IMR-90 (cell line): ENCODE data around the gene SLC8A1. TPM values are rescaled to one million over a fixed set of nuclear protein-coding genes. Genes with fewer than 3 reads are reported as not detected.

ENCODE experiments used
- ATAC-seq: fragments of 200-7000 bp; cut with Tn5 transposase; 2 replicates; pipeline ENCODE4 v1.9.1; 2020; ENCODE audit warnings: low read depth, mild to moderate bottlenecking, moderate library complexity
- BruUV-seq: library from RNA; stranded (reverse); fragments of 400-500 nt; replicated peaks from 2 replicates; lab custom pipeline; 2021; lab: Mats Ljungman, UMichigan
- CTCF ChIA-PET: fragments of 300-600 bp; formaldehyde crosslinking; extraction: SDS; loops from one replicate; lab custom pipeline; 2021; ENCODE audit warnings: antibody characterized with exemption; lab: Yijun Ruan, JAX
- POLR2A ChIA-PET: fragments of 300-600 bp; sonication (Branson Sonifier 250); formaldehyde crosslinking; loops from one replicate; lab custom pipeline; 2022; ENCODE audit warnings: antibody characterized with exemption; ENCODE audit not compliant: unreplicated experiment; lab: Charles Lee
- DNase-seq: peaks from one replicate; pipeline ENCODE4 v3.0.0; 2013
- H2AFZ ChIP-seq: replicated peaks from 2 replicates; pipeline ENCODE3; 2013; ENCODE audit warnings: low read length, mild to moderate bottlenecking; ENCODE audit not compliant: poor library complexity
- H2AK5ac ChIP-seq: 2 replicates; pipeline ENCODE4 v1.6.1; 2013; ENCODE audit warnings: low read depth, low read length, inconsistent platforms
- H2AK9ac ChIP-seq: replicated peaks from 2 replicates; pipeline ENCODE3; 2013; ENCODE audit warnings: mild to moderate bottlenecking, low read depth, low read length, moderate library complexity; ENCODE audit not compliant: poor library complexity
- H2BK120ac ChIP-seq: 2 replicates; pipeline ENCODE4 v1.6.1; 2013; ENCODE audit warnings: low read depth, low read length, inconsistent platforms
- H2BK15ac ChIP-seq: 3 replicates; pipeline ENCODE4 v1.6.1; 2013; ENCODE audit warnings: low read depth, low read length, inconsistent platforms
- H2BK20ac ChIP-seq: 2 replicates; pipeline ENCODE4 v1.6.1; 2013; ENCODE audit warnings: low read depth, mild to moderate bottlenecking, inconsistent platforms, low read length, moderate library complexity
- H2BK5ac ChIP-seq: 2 replicates; pipeline ENCODE4 v1.6.1; 2013; ENCODE audit warnings: mild to moderate bottlenecking, low read depth, low read length, inconsistent platforms; ENCODE audit not compliant: poor library complexity, severe bottlenecking
- H3K14ac ChIP-seq: replicated peaks from 2 replicates; pipeline ENCODE4 v1.6.1; 2013; ENCODE audit warnings: low read depth, low read length, inconsistent platforms
- H3K18ac ChIP-seq: 2 replicates; pipeline ENCODE4 v1.6.1; 2013; ENCODE audit warnings: low read depth, low read length, control low read depth
- H3K23ac ChIP-seq: 2 replicates; pipeline ENCODE4 v1.6.1; 2013; ENCODE audit warnings: low read depth, low read length, inconsistent platforms
- H3K27ac ChIP-seq: 2 replicates; pipeline ENCODE4 v1.5.1; 2013; ENCODE audit warnings: mild to moderate bottlenecking, control low read depth, low read length; ENCODE audit not compliant: insufficient read depth
- H3K27me3 ChIP-seq: 2 replicates; pipeline ENCODE4 v1.6.1; 2013; ENCODE audit warnings: low read length; ENCODE audit not compliant: control insufficient read depth, insufficient read depth
- H3K36me3 ChIP-seq: 2 replicates; pipeline ENCODE4 v1.6.1; 2013; ENCODE audit warnings: low read length, mixed read lengths; ENCODE audit not compliant: control insufficient read depth, insufficient read depth
- H3K4ac ChIP-seq: 2 replicates; pipeline ENCODE4 v1.6.1; 2013; ENCODE audit warnings: low read depth, low read length, inconsistent platforms
- H3K4me1 ChIP-seq: 2 replicates; pipeline ENCODE4 v1.6.1; 2013; ENCODE audit warnings: low read length, mixed read lengths; ENCODE audit not compliant: control insufficient read depth, insufficient read depth
- H3K4me2 ChIP-seq: 2 replicates; pipeline ENCODE4 v1.6.1; 2013; ENCODE audit warnings: low read depth, mild to moderate bottlenecking, control low read depth, low read length, moderate library complexity
- H3K4me3 ChIP-seq: 2 replicates; pipeline ENCODE4 v1.5.1; 2013; ENCODE audit warnings: low read depth, mild to moderate bottlenecking, control low read depth, low read length, moderate library complexity; ENCODE audit not compliant: insufficient read depth
- H3K56ac ChIP-seq: 2 replicates; pipeline ENCODE4 v1.6.1; 2013; ENCODE audit warnings: low read length, inconsistent platforms; ENCODE audit not compliant: insufficient read depth; ENCODE audit errors: extremely low read depth
- H3K79me1 ChIP-seq, 2 experiments: 2 replicates each; pipeline ENCODE4 v1.6.1; 2013; ENCODE audit warnings: low read length in 2 of 2, inconsistent platforms in 1 of 2, low read depth in 1 of 2
- H3K9ac ChIP-seq: 2 replicates; pipeline ENCODE4 v1.6.1; 2013; ENCODE audit warnings: low read depth, low read length, control low read depth
- H3K9me1 ChIP-seq: 2 replicates; pipeline ENCODE4 v1.6.1; 2013; ENCODE audit warnings: low read length, inconsistent platforms; ENCODE audit not compliant: insufficient read depth
- H3K9me3 ChIP-seq: 2 replicates; pipeline ENCODE4 v1.6.1; 2013; ENCODE audit warnings: low read length; ENCODE audit not compliant: control insufficient read depth, insufficient read depth
- H4K20me1 ChIP-seq: 2 replicates; pipeline ENCODE4 v1.6.1; 2013; ENCODE audit warnings: low read length, inconsistent platforms; ENCODE audit not compliant: insufficient read depth
- H4K5ac ChIP-seq: 2 replicates; pipeline ENCODE4 v1.6.1; 2013; ENCODE audit warnings: mild to moderate bottlenecking, low read depth, low read length, control low read depth
- H4K8ac ChIP-seq, 2 experiments: 2 replicates each; pipeline ENCODE4 v1.6.1; 2013; ENCODE audit warnings: low read depth in 2 of 2, low read length in 2 of 2, control low read depth in 1 of 2, inconsistent platforms in 1 of 2
- H4K91ac ChIP-seq: 2 replicates; pipeline ENCODE4 v1.6.1; 2013; ENCODE audit warnings: low read depth, low read length, inconsistent platforms; ENCODE audit not compliant: insufficient read depth
- BHLHE40 ChIP-seq: fragments of 150-350 bp; IDR thresholded peaks from 2 replicates; pipeline ENCODE4 v1.6.1; 2016; ENCODE audit warnings: mild to moderate bottlenecking, low read depth, low read length
- CEBPB ChIP-seq: IDR thresholded peaks from 2 replicates; pipeline ENCODE4 v1.6.1; 2012; ENCODE audit warnings: low read depth, low read length, improper control_type of control experiment
- CHD1 ChIP-seq: IDR thresholded peaks from 2 replicates; pipeline ENCODE4 v1.6.1; 2012; ENCODE audit warnings: low read depth, low read length, improper control_type of control experiment
- CTCF ChIP-seq: conservative IDR thresholded peaks from 2 replicates; pipeline ENCODE4 v1.5.1; 2012; ENCODE audit warnings: mild to moderate bottlenecking, low read depth, low read length, improper control_type of control experiment
- ELK1 ChIP-seq: fragments of 150-350 bp; IDR thresholded peaks from 2 replicates; pipeline ENCODE4 v1.6.1; 2016; ENCODE audit warnings: low read depth, mild to moderate bottlenecking, low read length, moderate library complexity, borderline replicate concordance
- FOS ChIP-seq: fragments of 150-350 bp; IDR thresholded peaks from 2 replicates; pipeline ENCODE4 v1.6.1; 2016; ENCODE audit warnings: low read depth, low read length
- MAFK ChIP-seq: IDR thresholded peaks from 2 replicates; pipeline ENCODE4 v1.6.1; 2012; ENCODE audit warnings: low read depth, low read length, improper control_type of control experiment
- MAZ ChIP-seq: IDR thresholded peaks from 2 replicates; pipeline ENCODE4 v1.6.1; 2012; ENCODE audit warnings: low read depth, mild to moderate bottlenecking, low read length, improper control_type of control experiment, moderate library complexity, borderline replicate concordance
- MXI1 ChIP-seq: IDR thresholded peaks from 2 replicates; pipeline ENCODE4 v1.6.1; 2012; ENCODE audit warnings: low read depth, mild to moderate bottlenecking, low read length, moderate library complexity, borderline replicate concordance
- NFE2L2 ChIP-seq: fragments of 150-350 bp; IDR thresholded peaks from 2 replicates; pipeline ENCODE4 v1.6.1; 2016; ENCODE audit warnings: low read depth, mild to moderate bottlenecking, low read length
- POLR2A ChIP-seq: IDR thresholded peaks from 2 replicates; pipeline ENCODE4 v1.6.1; 2012; ENCODE audit warnings: mild to moderate bottlenecking, low read depth, low read length
- RAD21 ChIP-seq: IDR thresholded peaks from 2 replicates; pipeline ENCODE4 v1.6.1; 2012; ENCODE audit warnings: low read length, improper control_type of control experiment
- RCOR1 ChIP-seq: IDR thresholded peaks from 2 replicates; pipeline ENCODE4 v1.6.1; 2012; ENCODE audit warnings: mild to moderate bottlenecking, low read length, improper control_type of control experiment; ENCODE audit not compliant: insufficient replicate concordance
- RFX5 ChIP-seq: IDR thresholded peaks from 2 replicates; pipeline ENCODE4 v1.8.0; 2012; ENCODE audit warnings: low read depth, mild to moderate bottlenecking, low read length, moderate library complexity
- SMC3 ChIP-seq: fragments of 150-350 bp; IDR thresholded peaks from 2 replicates; pipeline ENCODE4 v1.6.1; 2016; ENCODE audit warnings: low read depth, mild to moderate bottlenecking, antibody characterized with exemption, low read length, moderate library complexity
- USF2 ChIP-seq: fragments of 150-350 bp; IDR thresholded peaks from 2 replicates; pipeline ENCODE4 v1.6.1; 2017; ENCODE audit warnings: mild to moderate bottlenecking, antibody characterized with exemption, low read length, low read depth
- dilution Hi-C: fragments of 300-500 bp; cut with HindIII; formaldehyde crosslinking; loops from one replicate; pipeline ENCODE4 v1.14.3; 2018; ENCODE audit warnings: low sequenced_read_pairs; ENCODE audit not compliant: unreplicated experiment
- in situ Hi-C: fragments of 300-500 bp; cut with MboI; formaldehyde crosslinking; loops from 3 replicates; pipeline ENCODE4 v1.14.3; 2019; ENCODE audit warnings: low sequenced_read_pairs, inconsistent platforms, mixed read lengths
- intact Hi-C: fragments of 100-400 bp; cut with micrococcal nuclease; formaldehyde crosslinking; loops from 2 replicates; pipeline ENCODE4 v1.10.0; 2022
- polyA plus RNA-seq, 3 experiments: library from polyadenylated mRNA; depleted of rRNA; stranded (reverse); fragments of >200 nt; gene quantifications; 2 replicates each; pipeline ENCODE4 v1.2.3, GENCODE V29; 2012; ENCODE audit warnings: low replicate concordance in 1 of 3
- total RNA-seq: library from RNA; depleted of rRNA; stranded (reverse); fragments of >200 nt; gene quantifications from 2 replicates; pipeline ENCODE4 v1.2.3, GENCODE V29; 2012

SLC8A1 gene
- total and polyA plus RNA-seq, 2 of the 4 experiments (the other 2 are of a cell fraction), result 7.7 to 57.0 TPM

GRCh38 chr2:40144022-40144421, 307.9 kb downstream of the SLC8A1 start:
- DNase-seq, result no peak
- no peak overlapping the region for H3K23ac ChIP-seq
- TF ChIP-seq ELK1 (no peak), SMC3 (no peak), MAFK (no peak), MXI1 (no peak), RCOR1 (no peak), CHD1 (no peak), MAZ (no peak), BHLHE40 (no peak), RFX5 (no peak), CTCF (no peak), USF2 (no peak), FOS (no peak), RAD21 (no peak), POLR2A (no peak), NFE2L2 (no peak), CEBPB (no peak)
- no peak overlapping the region for H3K56ac ChIP-seq
- H4K8ac ChIP-seq, result no peak overlapping the region
- no peak overlapping the region for H2BK5ac ChIP-seq
- H3K79me1 ChIP-seq, result no peaks in the 10 kb centered on the region
- H3K4me3 ChIP-seq, result no peak overlapping the region
- no peak for ATAC-seq
- no peak overlapping the region for H2BK20ac ChIP-seq
- H3K4me2 ChIP-seq, result no peak overlapping the region
- H3K14ac ChIP-seq, result no peak overlapping the region
- H3K9me1 ChIP-seq, result 0 out of 2 replicates have a peak, but pooled peaks cover 3% of the 10 kb centered on the region
- no peak overlapping the region for H3K9ac ChIP-seq
- no peak overlapping the region for H2BK120ac ChIP-seq
- H3K4ac ChIP-seq, result no peak overlapping the region
- in situ Hi-C loops (no loop called here), intact Hi-C loops (no loop called here), dilution Hi-C loops (no loop called here)
- H4K20me1 ChIP-seq, result no peaks in the 10 kb centered on the region
- no peak overlapping the region for H2BK15ac ChIP-seq
- H4K91ac ChIP-seq, result no peak overlapping the region
- POLR2A ChIA-PET, result no interaction called here
- CTCF ChIA-PET, result no interaction called here
- H3K9me3 ChIP-seq, result no peaks in the 10 kb centered on the region; the same call in 1 of the 2 replicates
- no peak overlapping the region for H2AK9ac ChIP-seq
- no peak overlapping the region for H3K27ac ChIP-seq
- no peak overlapping the region for H2AK5ac ChIP-seq
- no peak overlapping the region for H2AFZ ChIP-seq
- no TSS peak for BruUV-seq
- no peak overlapping the region for H3K18ac ChIP-seq
- peaks cover 7% of the 10 kb centered on the region for H3K36me3 ChIP-seq
- no peaks in the 10 kb centered on the region for H3K27me3 ChIP-seq
- no peak overlapping the region for H4K5ac ChIP-seq
- peaks cover 1% of the 10 kb centered on the region; the same call in 1 of the 2 replicates for H3K4me1 ChIP-seq
